ENCODE measurements around the gene FAM221B. TPM values are rescaled to one million over a fixed set of nuclear protein-coding genes. Genes with fewer than 3 reads are reported as not detected.

Gene FAM221B
- polyA plus RNA-seq, 1 donor from 2014 or later: 0.09 TPM

DNA sequence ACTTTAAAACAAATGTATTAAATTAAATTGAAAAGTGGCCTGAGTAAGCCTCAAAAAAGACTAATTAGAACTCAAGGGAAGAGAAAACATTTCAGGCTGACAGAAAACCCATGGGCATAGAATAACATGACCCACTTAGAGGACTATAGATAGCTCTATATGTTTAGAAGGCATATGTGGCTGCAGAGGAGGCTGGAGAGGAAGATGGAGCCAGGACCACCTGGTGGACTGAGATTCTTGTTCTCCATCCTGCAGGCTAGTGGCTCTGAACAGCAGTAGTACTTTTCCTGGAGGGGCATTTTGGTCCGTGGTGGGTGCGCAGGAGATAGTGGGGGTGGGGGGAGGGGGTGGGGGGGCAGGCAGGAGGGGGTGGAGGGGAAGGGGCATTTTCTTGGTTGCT, 47.5 kb downstream of the FAM221B start:
- Histone ChIP-seq H3K9me2 (ENCODE audit: insufficient read depth, low read length) (no peaks in the 10 kb centered on the region), H3K9me3 (ENCODE audit: low read length) (no peaks in the 10 kb centered on the region), H4K20me1 (ENCODE audit: insufficient read depth) (no peaks in the 10 kb centered on the region), H3K27ac (ENCODE audit: low read length) (no peak overlapping the region), H3K9ac (ENCODE audit: low read length) (no peak overlapping the region), H3K27me3 (ENCODE audit: insufficient read depth, low read depth, low read length) (no peaks in the 10 kb centered on the region), H2AFZ (ENCODE audit: low read depth, low read length) (no peak overlapping the region), H3K4me3 (ENCODE audit: low read length) (no peak overlapping the region), H3K4me2 (ENCODE audit: low read length) (no peak overlapping the region), H3K36me3 (ENCODE audit: insufficient read depth, low read length) (no peaks in the 10 kb centered on the region), H3K79me2 (replicated peaks; ENCODE audit: insufficient read depth, low read length) (no peaks in the 10 kb centered on the region), H3F3A (ENCODE audit: insufficient read depth, low read length, poor library complexity, severe bottlenecking) (no peaks in the 10 kb centered on the region)
- TF ChIP-seq, protein P1, sequence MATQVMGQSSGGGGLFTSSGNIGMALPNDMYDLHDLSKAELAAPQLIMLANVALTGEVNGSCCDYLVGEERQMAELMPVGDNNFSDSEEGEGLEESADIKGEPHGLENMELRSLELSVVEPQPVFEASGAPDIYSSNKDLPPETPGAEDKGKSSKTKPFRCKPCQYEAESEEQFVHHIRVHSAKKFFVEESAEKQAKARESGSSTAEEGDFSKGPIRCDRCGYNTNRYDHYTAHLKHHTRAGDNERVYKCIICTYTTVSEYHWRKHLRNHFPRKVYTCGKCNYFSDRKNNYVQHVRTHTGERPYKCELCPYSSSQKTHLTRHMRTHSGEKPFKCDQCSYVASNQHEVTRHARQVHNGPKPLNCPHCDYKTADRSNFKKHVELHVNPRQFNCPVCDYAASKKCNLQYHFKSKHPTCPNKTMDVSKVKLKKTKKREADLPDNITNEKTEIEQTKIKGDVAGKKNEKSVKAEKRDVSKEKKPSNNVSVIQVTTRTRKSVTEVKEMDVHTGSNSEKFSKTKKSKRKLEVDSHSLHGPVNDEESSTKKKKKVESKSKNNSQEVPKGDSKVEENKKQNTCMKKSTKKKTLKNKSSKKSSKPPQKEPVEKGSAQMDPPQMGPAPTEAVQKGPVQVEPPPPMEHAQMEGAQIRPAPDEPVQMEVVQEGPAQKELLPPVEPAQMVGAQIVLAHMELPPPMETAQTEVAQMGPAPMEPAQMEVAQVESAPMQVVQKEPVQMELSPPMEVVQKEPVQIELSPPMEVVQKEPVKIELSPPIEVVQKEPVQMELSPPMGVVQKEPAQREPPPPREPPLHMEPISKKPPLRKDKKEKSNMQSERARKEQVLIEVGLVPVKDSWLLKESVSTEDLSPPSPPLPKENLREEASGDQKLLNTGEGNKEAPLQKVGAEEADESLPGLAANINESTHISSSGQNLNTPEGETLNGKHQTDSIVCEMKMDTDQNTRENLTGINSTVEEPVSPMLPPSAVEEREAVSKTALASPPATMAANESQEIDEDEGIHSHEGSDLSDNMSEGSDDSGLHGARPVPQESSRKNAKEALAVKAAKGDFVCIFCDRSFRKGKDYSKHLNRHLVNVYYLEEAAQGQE (IDR thresholded peaks at IDR 0.05; ENCODE audit: borderline replicate concordance): no peak
- TF ChIP-seq MXI1 (conservative IDR thresholded peaks at IDR 0.05; ENCODE audit: poor library complexity, severe bottlenecking): no peak
- TF ChIP-seq SMC3 (conservative IDR thresholded peaks at IDR 0.05; ENCODE audit: poor library complexity): no peak
- TF ChIP-seq EZH2 (IDR thresholded peaks at IDR 0.05; ENCODE audit: borderline replicate concordance, insufficient read depth, low read length, poor library complexity, severe bottlenecking): no peak
- no peak for TF ChIP-seq RAD21 (conservative IDR thresholded peaks at IDR 0.05)
- TF ChIP-seq, protein P2, sequence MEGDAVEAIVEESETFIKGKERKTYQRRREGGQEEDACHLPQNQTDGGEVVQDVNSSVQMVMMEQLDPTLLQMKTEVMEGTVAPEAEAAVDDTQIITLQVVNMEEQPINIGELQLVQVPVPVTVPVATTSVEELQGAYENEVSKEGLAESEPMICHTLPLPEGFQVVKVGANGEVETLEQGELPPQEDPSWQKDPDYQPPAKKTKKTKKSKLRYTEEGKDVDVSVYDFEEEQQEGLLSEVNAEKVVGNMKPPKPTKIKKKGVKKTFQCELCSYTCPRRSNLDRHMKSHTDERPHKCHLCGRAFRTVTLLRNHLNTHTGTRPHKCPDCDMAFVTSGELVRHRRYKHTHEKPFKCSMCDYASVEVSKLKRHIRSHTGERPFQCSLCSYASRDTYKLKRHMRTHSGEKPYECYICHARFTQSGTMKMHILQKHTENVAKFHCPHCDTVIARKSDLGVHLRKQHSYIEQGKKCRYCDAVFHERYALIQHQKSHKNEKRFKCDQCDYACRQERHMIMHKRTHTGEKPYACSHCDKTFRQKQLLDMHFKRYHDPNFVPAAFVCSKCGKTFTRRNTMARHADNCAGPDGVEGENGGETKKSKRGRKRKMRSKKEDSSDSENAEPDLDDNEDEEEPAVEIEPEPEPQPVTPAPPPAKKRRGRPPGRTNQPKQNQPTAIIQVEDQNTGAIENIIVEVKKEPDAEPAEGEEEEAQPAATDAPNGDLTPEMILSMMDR (IDR thresholded peaks at IDR 0.05; ENCODE audit: poor library complexity, severe bottlenecking): no peak
- no peak for TF ChIP-seq EP300 (conservative IDR thresholded peaks at IDR 0.05; ENCODE audit: poor library complexity, severe bottlenecking)
- no peak for TF ChIP-seq POLR2AphosphoS5 (IDR thresholded peaks at IDR 0.05)
- no peak for TF ChIP-seq TAF1 (IDR thresholded peaks at IDR 0.05; ENCODE audit: low read depth)

DNA sequence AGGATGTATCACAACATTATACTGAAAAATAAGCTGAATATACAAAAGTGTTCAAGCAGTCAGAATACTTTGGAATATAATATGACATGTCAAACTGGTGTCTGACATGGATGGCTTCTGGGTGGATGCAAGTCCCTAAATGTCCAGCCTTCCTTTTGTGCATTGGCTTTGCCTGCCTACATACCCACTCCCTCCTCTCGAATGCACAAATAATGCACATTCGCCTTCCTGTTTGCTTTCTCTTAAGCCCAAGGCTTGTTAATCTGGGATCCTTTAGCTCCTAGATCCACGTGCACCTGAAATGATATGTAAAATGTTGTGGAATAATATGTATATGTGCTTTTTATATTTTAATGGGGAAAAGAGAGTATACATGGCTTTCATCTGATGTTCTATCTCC, 50.0 kb downstream of the FAM221B start:
- Histone ChIP-seq H3K79me2 (replicated peaks; ENCODE audit: insufficient read depth, low read length) (no peaks in the 10 kb centered on the region), H3K4me2 (ENCODE audit: low read length) (no peak overlapping the region), H3K9ac (ENCODE audit: low read length) (no peak overlapping the region), H3K9me3 (ENCODE audit: low read length) (no peaks in the 10 kb centered on the region), H3K27ac (ENCODE audit: low read length) (no peak overlapping the region), H3K4me3 (ENCODE audit: low read length) (no peak overlapping the region), H4K20me1 (ENCODE audit: insufficient read depth) (no peaks in the 10 kb centered on the region), H3K9me2 (ENCODE audit: insufficient read depth, low read length) (no peaks in the 10 kb centered on the region), H2AFZ (ENCODE audit: low read depth, low read length) (no peak overlapping the region), H3K27me3 (ENCODE audit: insufficient read depth, low read depth, low read length) (no peaks in the 10 kb centered on the region), H3F3A (ENCODE audit: insufficient read depth, low read length, poor library complexity, severe bottlenecking) (no peaks in the 10 kb centered on the region), H3K36me3 (ENCODE audit: insufficient read depth, low read length) (no peaks in the 10 kb centered on the region)
- TF ChIP-seq POLR2AphosphoS5 (IDR thresholded peaks at IDR 0.05) (no peak), TAF1 (IDR thresholded peaks at IDR 0.05; ENCODE audit: low read depth) (no peak), EZH2 (IDR thresholded peaks at IDR 0.05; ENCODE audit: borderline replicate concordance, insufficient read depth, low read length, poor library complexity, severe bottlenecking) (no peak)
- TF ChIP-seq, protein P2 (IDR thresholded peaks at IDR 0.05; ENCODE audit: poor library complexity, severe bottlenecking): no peak
- TF ChIP-seq, protein P1 (IDR thresholded peaks at IDR 0.05; ENCODE audit: borderline replicate concordance): no peak

All from neural cell (in vitro differentiated cells).